PC-3 (cell line): ENCODE measurements around the gene GAB1.

Source experiments
- CTCF ChIP-seq: fragments of 300-600 bp; sonication (generic); conservative IDR thresholded peaks from 2 replicates; pipeline ENCODE4 v1.5.1; 2017; ENCODE audit warnings: antibody characterized with exemption, low read depth, mild to moderate bottlenecking, low read length
- EZH2 ChIP-seq: fragments of 300-600 bp; sonication (generic); IDR thresholded peaks from one replicate; pipeline ENCODE4 v1.6.1; 2017; ENCODE audit warnings: antibody characterized with exemption, mild to moderate bottlenecking, low read length; ENCODE audit not compliant: unreplicated experiment

- no peak for TF ChIP-seq CTCF
- no peak for TF ChIP-seq EZH2
Measured at GRCh38 chr4:143341186-143341755, 4.6 kb downstream of the GAB1 start.
